K562 (cell line): ENCODE results near the gene MRPL58.

Experiments used
- ADNP ChIP-seq: fragments of 200-800 bp; sonication (Bioruptor generic); IDR thresholded peaks from 2 replicates; pipeline ENCODE4 v1.6.1; 2016; ENCODE audit warnings: missing genetic modification characterization, missing compliant biosample characterization
- CBX1 ChIP-seq: sonication (generic); IDR thresholded peaks from 2 replicates; pipeline ENCODE4 v1.6.1; 2016; ENCODE audit warnings: antibody characterized with exemption, low read depth, mild to moderate bottlenecking
- CHD2 ChIP-seq: IDR thresholded peaks from 2 replicates; pipeline ENCODE4 v1.6.1; 2011; ENCODE audit warnings: low read depth, low read length
- CTCF ChIP-seq, 3 experiments: IDR thresholded peaks in 2 of 3; conservative IDR thresholded peaks in 1 of 3; 2 replicates each; pipeline ENCODE4 v1.5.1; 2011 to 2012; ENCODE audit warnings: low read length in 3 of 3, mild to moderate bottlenecking in 3 of 3, control low read depth in 2 of 3, improper control_type of control experiment in 1 of 3, inconsistent platforms in 1 of 3, low read depth in 1 of 3, mixed read lengths in 1 of 3, moderate library complexity in 1 of 3; ENCODE audit not compliant: insufficient read depth in 2 of 3
- EZH2 ChIP-seq: IDR thresholded peaks from 2 replicates; pipeline ENCODE4 v1.6.1; 2012; ENCODE audit warnings: low read depth, mild to moderate bottlenecking, inconsistent platforms, low read length, borderline replicate concordance
- FOXA1 ChIP-seq: fragments of 450-650 bp; IDR thresholded peaks from 2 replicates; pipeline ENCODE4 v1.6.1; 2016; ENCODE audit warnings: mild to moderate bottlenecking, borderline replicate concordance
- HMGXB4 ChIP-seq: sonication (generic); formaldehyde crosslinking; IDR thresholded peaks from 2 replicates; pipeline ENCODE4 v1.8.1; 2023; ENCODE audit warnings: mild to moderate bottlenecking, missing genetic modification reagents
- MAFK ChIP-seq: IDR thresholded peaks from 2 replicates; pipeline ENCODE4 v1.6.1; 2011; ENCODE audit warnings: low read length, improper control_type of control experiment
- OTX1 ChIP-seq: fragments of 450-650 bp; formaldehyde crosslinking; IDR thresholded peaks from 2 replicates; pipeline ENCODE4 v1.4.0; 2022; ENCODE audit warnings: mild to moderate bottlenecking
- PML ChIP-seq: IDR thresholded peaks from 2 replicates; pipeline ENCODE4 v1.6.1; 2012; ENCODE audit warnings: low read length, inconsistent platforms
- RAD51 ChIP-seq: fragments of 450-650 bp; IDR thresholded peaks from 2 replicates; pipeline ENCODE4 v1.7.1; 2016; ENCODE audit warnings: low read depth, mild to moderate bottlenecking, borderline replicate concordance
- ZBTB49 ChIP-seq: sonication (generic); formaldehyde crosslinking; IDR thresholded peaks from 2 replicates; pipeline ENCODE4 v1.8.0; 2022; ENCODE audit warnings: missing genetic modification reagents, mild to moderate bottlenecking, borderline replicate concordance

- peak; percentile 96 for TF ChIP-seq HMGXB4 (CRISPR knock-in tag)
- peak; percentile 40; the same call in 1 of the 2 replicates for TF ChIP-seq RAD51
- TF ChIP-seq PML, result 0 out of 2 replicates have a peak, but pooled peaks have one; percentile 2
- TF ChIP-seq CTCF (IDR thresholded peaks at IDR 0.05 in 2 of 3, conservative IDR thresholded peaks at IDR 0.05 in 1 of 3; ENCODE audit: insufficient read depth in 2 of 3, low read depth in 1 of 3, low read length in 3 of 3), result peak in 2 of 3 experiments; percentile 14 to 41; a peak in 2 of 6 replicates
- no peak for TF ChIP-seq ZBTB49 (CRISPR knock-in tag)
- TF ChIP-seq FOXA1, result no peak
- 0 out of 2 replicates have a peak, but pooled peaks have one; percentile 14 for TF ChIP-seq CBX1
- TF ChIP-seq CHD2, result no peak
- TF ChIP-seq EZH2, result no peak
- no peak for TF ChIP-seq OTX1 (CRISPR knock-in tag)
- no peak for TF ChIP-seq MAFK
- peak; percentile 96 for TF ChIP-seq ADNP (tag)
Measured at GRCh38 chr17:75034236-75034908, 21.9 kb downstream of the MRPL58 start.
